Measurements from ENCODE around the gene DCT.

DNA sequence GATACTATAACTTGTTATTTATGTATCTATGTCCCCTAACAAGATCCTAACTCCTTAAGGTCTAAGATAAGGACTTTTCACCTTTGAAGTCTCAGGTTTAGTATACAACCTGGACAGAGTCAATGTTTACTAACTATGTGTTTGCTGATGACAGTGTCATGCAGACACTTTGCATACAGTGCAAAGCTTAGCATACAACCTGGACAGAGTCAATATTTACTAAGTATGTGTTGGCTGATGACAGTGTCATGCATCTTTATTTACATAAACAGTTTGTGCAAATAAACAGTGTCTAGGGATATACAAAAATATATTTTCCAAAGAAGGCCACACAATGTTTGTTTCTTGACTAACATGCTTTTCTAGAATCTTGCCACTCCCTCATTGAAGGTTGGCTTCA lies 34.7 kb downstream of the DCT start:
- TF ChIP-seq, protein P1, sequence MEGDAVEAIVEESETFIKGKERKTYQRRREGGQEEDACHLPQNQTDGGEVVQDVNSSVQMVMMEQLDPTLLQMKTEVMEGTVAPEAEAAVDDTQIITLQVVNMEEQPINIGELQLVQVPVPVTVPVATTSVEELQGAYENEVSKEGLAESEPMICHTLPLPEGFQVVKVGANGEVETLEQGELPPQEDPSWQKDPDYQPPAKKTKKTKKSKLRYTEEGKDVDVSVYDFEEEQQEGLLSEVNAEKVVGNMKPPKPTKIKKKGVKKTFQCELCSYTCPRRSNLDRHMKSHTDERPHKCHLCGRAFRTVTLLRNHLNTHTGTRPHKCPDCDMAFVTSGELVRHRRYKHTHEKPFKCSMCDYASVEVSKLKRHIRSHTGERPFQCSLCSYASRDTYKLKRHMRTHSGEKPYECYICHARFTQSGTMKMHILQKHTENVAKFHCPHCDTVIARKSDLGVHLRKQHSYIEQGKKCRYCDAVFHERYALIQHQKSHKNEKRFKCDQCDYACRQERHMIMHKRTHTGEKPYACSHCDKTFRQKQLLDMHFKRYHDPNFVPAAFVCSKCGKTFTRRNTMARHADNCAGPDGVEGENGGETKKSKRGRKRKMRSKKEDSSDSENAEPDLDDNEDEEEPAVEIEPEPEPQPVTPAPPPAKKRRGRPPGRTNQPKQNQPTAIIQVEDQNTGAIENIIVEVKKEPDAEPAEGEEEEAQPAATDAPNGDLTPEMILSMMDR (IDR thresholded peaks at IDR 0.05 in 8 of 11, conservative IDR thresholded peaks at IDR 0.05 in 3 of 11): no peak
- TF ChIP-seq POLR2A (IDR thresholded peaks at IDR 0.05): no peak
